ENCODE results near the gene GTF2E1. TPM values are rescaled to one million over a fixed set of nuclear protein-coding genes. Genes with fewer than 3 reads are reported as not detected.
"Not testable (repeated sequence)": the region's sequence is repeated elsewhere in the genome, so short reads cannot be mapped to it uniquely, and the experiment has no call there.

GTF2E1 gene
- total and polyA plus RNA-seq, 10 donors, result 5.2 to 28.3 (median 19.7) TPM

DNA sequence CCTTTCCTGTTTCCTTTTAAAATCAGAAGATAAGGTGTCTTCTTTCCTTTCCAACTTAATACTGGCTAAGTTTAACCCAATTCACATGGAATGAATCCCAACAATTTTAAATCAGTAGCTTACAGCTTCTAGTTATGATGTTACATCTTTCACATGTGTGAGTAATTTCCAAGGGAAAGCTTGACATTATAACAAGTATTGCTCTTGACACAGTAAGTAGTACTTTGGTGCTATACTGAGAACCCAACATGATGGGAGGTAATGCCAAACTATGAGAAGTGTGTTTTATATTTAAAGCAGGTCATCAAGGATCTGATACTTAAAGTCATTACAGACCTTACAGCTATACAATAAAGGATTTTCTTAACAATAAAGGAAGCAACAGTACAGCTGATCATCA is 29.3 kb upstream of the GTF2E1 start:
- intact Hi-C loops (cut with DNase I; ENCODE audit: low total_unique reads), result no loop called here
- no peak for DNase-seq
- Histone ChIP-seq H3K27me3 (replicated peaks in 1 of 7) (no peaks in the 10 kb centered on the region), H3K9me3 (no peaks in the 10 kb centered on the region), H3K27ac (no peak overlapping the region), H3K4me3 (no peak overlapping the region), H3K36me3 (peaks cover 0 to 14% (median 4%) of the 10 kb centered on the region in 6 donors), H3K4me1 (peaks cover 0 to 3% (median 0%) of the 10 kb centered on the region in 6 donors)
- no peak for TF ChIP-seq POLR2AphosphoS5 (IDR thresholded peaks at IDR 0.05)
- TF ChIP-seq CTCF (IDR thresholded peaks at IDR 0.05 in 8 of 11, conservative IDR thresholded peaks at IDR 0.05 in 3 of 11), result no peak
- no peak for TF ChIP-seq POLR2A (IDR thresholded peaks at IDR 0.05)

- DNase-seq, result peak; percentile 88
- peak overlapping the region in 5 of 8 donors; percentile 12 to 65 (median 25) for H3K4me3 ChIP-seq
- peak overlapping the region in 5 of 8 donors; percentile 29 to 67 (median 58) for H3K27ac ChIP-seq
- H3K36me3 ChIP-seq; intact Hi-C loops (cut with DNase I; ENCODE audit: low total_unique reads); H3K27me3 ChIP-seq (replicated peaks in 1 of 7); H3K9me3 ChIP-seq: not testable (repeated sequence)
- TF ChIP-seq POLR2A (IDR thresholded peaks at IDR 0.05) (peak in 1 of 3 donors; percentile 7), CTCF (IDR thresholded peaks at IDR 0.05 in 8 of 11, conservative IDR thresholded peaks at IDR 0.05 in 3 of 11) (peak in 2 of 11 experiments; percentile 19 to 23), POLR2AphosphoS5 (IDR thresholded peaks at IDR 0.05) (peak; percentile 44 to 69 (median 50))
- peaks cover 0 to 24% (median 7%) of the 10 kb centered on the region in 6 donors for H3K4me1 ChIP-seq
- WGBS, 5 donors, result 53 to 83% (median 71%) methylated on average over 18 to 20 of the region's 20 CpGs
These were observed 23.2 kb upstream of the GTF2E1 start for GRCh38 chr3:120719167-120719834.

DNA sequence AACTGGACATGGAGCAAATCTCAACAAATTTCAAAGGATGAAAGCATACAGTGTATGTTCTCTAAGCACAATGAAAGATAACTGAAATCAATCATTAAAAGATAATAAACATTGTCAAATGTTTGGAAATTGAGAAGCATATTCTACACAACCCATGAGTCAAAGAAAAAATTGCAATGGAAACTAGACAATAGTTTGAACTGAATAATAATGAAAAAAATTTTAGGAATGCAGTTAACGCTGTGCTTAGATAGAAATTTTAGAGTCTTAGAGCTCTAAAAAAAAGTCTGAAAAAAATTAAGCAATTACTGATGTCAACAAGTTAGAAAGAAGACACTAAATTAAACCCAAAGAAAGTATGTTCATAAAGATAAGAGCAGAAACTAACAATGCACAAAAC is 15.8 kb upstream of the GTF2E1 start:
- WGBS, 5 donors, result 86 to 95% (median 91%) methylated on average over 1 of the region's 1 CpG
- Histone ChIP-seq H3K27ac (no peak overlapping the region), H3K4me3 (no peak overlapping the region), H3K9me3 (peaks cover 0 to 4% (median 0%) of the 10 kb centered on the region in 8 donors), H3K36me3 (peaks cover 0 to 34% (median 2%) of the 10 kb centered on the region in 6 donors), H3K27me3 (replicated peaks in 1 of 7) (no peaks in the 10 kb centered on the region), H3K4me1 (no peaks in the 10 kb centered on the region)
- TF ChIP-seq CTCF (IDR thresholded peaks at IDR 0.05 in 8 of 11, conservative IDR thresholded peaks at IDR 0.05 in 3 of 11) (no peak), POLR2AphosphoS5 (IDR thresholded peaks at IDR 0.05) (no peak), POLR2A (IDR thresholded peaks at IDR 0.05) (no peak)
- no peak for DNase-seq
- intact Hi-C loops (cut with DNase I; ENCODE audit: low total_unique reads), result no loop called here

DNA sequence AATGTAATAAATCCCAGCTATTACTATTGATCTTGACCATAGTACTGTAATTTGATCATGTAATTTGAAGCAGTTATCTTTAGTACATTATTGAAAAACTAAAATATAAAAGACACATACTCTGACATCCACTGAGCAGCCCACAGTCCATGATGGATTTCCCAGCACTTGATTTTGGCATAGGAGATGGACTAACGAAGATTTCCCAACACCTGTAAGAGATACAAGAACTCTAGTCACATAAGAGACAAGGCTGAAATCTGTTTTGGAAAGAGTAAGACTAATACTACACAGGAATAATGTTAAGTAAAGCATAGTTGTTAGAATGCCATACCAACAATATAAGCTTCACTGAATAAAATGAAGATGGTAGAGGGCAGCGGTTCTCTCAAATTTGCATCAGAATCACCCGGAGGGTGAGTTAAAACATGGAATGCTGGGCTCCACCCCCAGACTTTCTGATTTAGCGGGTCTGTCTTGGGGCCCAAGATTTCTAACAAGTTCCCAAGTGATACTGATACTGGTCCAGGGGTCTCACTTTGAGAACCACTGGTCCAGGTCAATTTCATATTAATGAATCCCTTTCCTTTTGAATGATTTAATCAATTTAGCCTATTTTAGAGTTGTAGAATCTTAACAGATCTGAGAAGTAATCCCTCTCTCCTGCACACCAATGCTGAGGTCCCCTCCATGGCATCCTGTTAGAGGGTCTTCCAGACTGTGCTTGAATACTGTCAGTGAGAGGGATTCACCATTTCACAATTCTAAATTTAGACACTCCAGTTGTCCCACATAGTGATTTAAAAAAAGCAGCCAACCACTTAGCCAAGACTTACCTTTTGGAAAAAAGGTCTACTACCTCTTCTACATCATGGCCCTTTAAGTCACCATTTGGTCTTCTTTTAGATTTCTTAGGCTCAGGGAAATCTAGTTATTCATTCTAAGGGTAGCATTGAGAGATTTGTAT is 11.7 kb upstream of the GTF2E1 start:
- Histone ChIP-seq H3K36me3 (peaks cover 0 to 34% (median 2%) of the 10 kb centered on the region in 6 donors), H3K4me3 (no peak overlapping the region), H3K27me3 (replicated peaks in 1 of 7) (no peaks in the 10 kb centered on the region), H3K27ac (no peak overlapping the region), H3K9me3 (peaks cover 0 to 5% (median 0%) of the 10 kb centered on the region in 8 donors), H3K4me1 (no peaks in the 10 kb centered on the region)
- no peak for DNase-seq
- TF ChIP-seq POLR2A (IDR thresholded peaks at IDR 0.05) (no peak), CTCF (IDR thresholded peaks at IDR 0.05 in 8 of 11, conservative IDR thresholded peaks at IDR 0.05 in 3 of 11) (no peak), POLR2AphosphoS5 (IDR thresholded peaks at IDR 0.05) (no peak)
- WGBS, 5 donors, result 92 to 96% (median 94%) methylated on average over 4 of the region's 4 CpGs
- intact Hi-C loops (cut with DNase I; ENCODE audit: low total_unique reads), result no loop called here

DNA sequence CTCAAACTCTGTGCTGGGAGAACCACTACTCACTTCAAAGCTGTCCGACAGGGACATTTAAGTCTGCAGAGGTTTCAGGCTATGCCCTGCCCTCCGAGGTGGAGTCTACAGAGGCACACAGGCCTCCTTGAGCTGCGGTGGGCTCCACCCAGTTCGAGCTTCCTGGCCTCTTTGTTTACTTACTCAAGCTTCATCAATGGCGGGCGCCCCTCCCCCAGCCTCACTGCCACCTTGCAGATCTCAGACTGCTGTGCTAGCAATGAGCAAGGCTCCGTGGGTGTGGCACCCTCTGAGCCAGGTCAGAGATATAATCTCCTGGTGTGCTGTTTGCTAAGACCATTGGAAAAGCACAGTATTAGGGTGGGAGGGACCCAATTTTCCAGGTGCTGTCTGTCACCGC is 4.5 kb upstream of the GTF2E1 start:
- 91 to 100% (median 96%) methylated on average over 6 to 8 of the region's 8 CpGs for WGBS, 5 donors
- peaks cover 5 to 23% (median 14%) of the 10 kb centered on the region in 6 donors for H3K4me1 ChIP-seq
- DNase-seq; H3K9me3 ChIP-seq; H3K27me3 ChIP-seq (replicated peaks in 1 of 7); intact Hi-C loops (cut with DNase I; ENCODE audit: low total_unique reads); H3K27ac ChIP-seq; H3K4me3 ChIP-seq: not testable (repeated sequence)
- peaks cover 0 to 19% (median 7%) of the 10 kb centered on the region in 6 donors for H3K36me3 ChIP-seq

Data from spleen (tissue), 11 donors.